GM21723 (cell line): Measurements from ENCODE around the gene PRM2.
A peak's percentile ranks its signal among the peaks of the same experiment; 100 is the strongest.

ENCODE experiments used
- ATAC-seq: cut with Tn5 transposase; IDR thresholded peaks from one replicate; pipeline ENCODE4 v1.9.1; 2021; ENCODE audit warnings: mild to moderate bottlenecking, moderate library complexity; ENCODE audit not compliant: unreplicated experiment

Gene PRM2

DNA sequence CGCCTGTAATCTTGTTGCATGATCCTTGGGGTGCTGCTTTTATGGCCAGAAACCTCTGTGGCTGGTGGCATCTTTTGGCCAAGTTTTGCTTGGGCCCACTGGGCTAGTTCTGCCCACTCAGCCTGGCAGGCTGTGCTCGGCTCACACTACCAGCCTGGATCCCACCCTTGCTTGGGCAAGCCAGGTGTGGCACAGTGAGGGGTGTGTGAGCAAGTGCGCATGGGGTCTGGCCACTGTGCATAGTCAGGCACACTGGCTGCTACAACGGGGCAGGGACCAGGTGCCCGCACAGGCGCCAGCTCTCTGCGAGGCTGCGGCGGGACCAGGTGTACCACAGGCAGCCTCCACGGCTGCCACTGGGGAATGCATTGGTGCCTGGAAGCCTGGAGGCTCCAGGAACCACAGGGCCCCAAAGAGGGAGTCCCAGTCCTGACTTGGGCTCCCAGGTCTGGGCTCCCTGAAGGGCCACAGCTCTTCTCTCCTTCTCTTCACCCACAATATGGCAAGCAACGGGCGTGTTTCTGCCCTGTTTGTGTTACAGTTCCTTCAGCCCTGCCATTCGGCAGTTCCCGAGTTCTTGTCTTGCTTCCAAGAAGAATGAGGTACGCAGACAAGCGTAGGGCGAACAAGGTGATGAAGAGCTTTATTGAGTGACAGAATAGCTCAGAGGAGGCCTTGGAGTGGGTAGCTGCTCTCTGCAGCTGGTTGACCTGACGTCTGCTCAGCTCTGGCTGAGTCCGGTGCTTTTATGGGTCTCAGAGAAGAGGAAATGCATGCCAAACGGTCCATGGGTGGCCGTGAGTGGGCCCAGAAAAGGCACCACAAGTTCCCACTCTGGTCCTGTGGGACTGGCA, 31.6 kb upstream of the PRM2 start:
- ATAC-seq, result no peak

DNA sequence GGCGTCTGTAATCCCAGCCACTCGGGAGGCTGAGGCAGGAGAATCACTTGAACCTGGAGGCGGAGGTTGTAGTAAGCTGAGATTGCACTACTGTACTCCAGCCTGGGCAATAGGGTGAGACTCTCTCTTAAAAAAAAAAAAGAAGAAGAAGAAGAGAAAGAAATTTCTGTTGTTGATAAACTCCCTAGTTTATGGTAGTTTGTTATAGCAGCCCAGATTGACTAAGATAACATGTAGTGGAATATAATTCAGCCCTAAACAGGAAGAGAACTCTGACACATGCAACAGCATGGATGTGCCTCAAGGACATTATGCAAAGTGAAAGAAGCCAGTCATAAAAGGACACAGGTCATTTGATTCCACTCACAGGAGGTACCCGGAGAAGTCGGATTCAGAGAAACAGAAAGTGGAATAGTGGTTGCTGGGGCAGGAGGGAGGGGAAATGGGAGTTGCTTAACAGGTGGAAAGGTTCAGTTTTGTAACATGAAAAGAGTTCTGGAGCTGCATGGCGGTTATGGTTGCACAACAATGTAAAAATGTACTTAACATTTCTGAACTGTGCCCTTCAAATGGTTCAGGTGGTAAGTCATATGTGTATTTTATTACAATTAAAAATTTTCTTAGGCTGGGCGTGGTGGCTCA, 30.8 kb upstream of the PRM2 start:
- ATAC-seq, result no peak

DNA sequence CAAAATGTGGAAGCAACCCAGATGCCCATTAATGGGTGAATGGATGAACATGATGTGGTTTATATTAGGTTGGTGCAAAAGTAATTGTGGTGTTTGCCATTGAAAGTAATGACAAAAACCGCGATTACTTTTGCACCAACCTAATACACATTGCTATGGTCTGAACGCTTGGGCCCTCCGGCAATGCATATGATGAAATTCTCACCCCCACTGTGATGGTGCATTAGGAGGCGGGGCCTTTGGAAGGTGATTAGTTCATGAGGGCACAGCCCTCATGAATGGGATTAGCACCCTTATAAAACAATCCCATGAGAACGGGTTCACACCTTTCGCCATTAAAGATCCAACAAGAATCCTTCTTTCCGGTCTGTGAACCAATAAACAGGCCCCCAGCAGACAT, 30.1 kb upstream of the PRM2 start:
- no peak for ATAC-seq

- no peak for ATAC-seq
Measured at GRCh38 chr16:11303405-11304138, 27.3 kb upstream of the PRM2 start.

- ATAC-seq, result no peak
Measured at GRCh38 chr16:11302977-11303376, 26.7 kb upstream of the PRM2 start.

DNA sequence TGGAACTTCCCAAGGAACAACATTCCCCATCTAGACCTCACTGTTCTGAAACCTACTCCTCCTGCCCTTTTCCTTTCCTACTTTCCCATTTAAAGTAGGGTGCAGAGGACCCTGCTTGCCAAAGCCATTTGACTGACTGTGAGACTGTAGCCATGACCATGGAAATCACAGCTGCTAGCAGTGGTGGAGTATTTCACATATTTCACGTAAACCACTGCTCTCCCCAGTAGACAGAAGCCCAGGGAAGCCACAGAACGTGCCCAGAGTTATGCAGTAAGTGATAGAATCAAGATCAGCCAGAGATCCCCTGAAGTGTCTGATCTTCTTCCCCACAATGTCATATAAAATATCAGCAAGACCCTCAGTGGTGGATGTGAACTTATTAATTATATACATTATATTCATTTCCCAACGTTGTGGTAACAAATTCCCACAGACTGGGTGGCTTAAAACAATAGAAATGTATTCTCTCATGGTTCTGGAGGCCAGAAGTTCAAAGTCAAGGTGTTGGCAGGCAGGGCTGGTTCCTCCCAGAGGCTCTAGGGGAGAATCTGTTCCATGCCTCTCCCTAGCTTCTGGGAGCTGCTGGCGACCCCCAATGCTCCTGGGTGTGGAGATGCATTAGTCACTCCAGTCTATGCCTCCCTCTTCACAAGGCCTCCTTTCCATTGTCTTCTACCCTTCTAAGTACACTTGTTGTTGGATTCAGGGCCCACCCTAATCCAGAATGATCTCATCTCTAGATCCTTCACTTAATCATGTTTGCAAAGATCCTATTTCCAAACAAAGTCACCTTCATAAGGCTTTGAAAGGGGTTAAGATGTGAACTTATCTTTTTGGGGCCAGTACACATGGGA, 25.6 kb upstream of the PRM2 start:
- ATAC-seq, result no peak

DNA sequence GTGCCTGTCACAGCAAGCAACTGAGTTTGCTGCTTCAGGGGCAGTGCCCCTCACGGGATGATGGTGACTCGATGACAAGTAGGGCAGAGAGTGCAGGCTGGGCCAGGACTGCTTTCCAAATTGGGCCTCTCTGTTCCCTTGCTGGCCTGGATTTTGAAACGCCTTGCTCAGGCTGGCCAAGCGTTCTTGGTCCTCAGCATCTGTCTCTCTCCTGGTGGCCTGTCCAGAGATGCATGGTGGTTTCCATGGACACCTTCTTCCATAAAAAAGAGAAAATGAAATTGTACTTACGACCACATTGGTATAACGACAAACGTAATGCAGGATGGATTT, 24.2 kb upstream of the PRM2 start:
- ATAC-seq, result no peak

- ATAC-seq, result no peak
Measured at GRCh38 chr16:11299865-11300559, 23.7 kb upstream of the PRM2 start.

DNA sequence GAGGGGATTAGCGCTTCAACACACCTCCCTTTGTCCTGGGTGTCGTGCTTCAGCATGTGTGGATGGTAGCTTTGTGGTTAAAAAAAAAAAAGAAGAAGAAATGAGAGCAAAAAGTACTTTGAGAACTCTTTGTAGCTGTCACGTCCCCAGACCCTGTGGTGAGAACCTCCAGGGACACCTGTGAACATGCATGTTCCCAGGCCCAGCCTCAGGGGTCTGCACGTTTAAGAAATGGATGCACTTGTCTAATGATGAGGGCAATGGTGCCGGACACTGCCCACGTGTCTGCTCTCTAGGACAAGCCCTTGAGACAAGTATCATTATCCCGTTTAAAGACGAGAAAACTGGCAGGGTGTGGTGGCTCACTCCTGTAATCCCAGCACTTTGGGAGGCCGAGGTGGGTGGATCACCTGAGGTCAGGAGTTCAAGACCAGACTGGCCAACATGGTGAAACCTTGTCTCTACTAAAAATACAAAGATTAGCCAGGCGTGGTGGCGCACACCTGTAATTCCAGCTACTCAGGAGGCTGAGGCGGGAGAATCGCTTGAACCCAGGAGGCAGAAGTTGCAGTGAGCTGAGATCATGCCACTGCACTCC, 22.8 kb upstream of the PRM2 start:
- ATAC-seq, result peak; percentile 54

DNA sequence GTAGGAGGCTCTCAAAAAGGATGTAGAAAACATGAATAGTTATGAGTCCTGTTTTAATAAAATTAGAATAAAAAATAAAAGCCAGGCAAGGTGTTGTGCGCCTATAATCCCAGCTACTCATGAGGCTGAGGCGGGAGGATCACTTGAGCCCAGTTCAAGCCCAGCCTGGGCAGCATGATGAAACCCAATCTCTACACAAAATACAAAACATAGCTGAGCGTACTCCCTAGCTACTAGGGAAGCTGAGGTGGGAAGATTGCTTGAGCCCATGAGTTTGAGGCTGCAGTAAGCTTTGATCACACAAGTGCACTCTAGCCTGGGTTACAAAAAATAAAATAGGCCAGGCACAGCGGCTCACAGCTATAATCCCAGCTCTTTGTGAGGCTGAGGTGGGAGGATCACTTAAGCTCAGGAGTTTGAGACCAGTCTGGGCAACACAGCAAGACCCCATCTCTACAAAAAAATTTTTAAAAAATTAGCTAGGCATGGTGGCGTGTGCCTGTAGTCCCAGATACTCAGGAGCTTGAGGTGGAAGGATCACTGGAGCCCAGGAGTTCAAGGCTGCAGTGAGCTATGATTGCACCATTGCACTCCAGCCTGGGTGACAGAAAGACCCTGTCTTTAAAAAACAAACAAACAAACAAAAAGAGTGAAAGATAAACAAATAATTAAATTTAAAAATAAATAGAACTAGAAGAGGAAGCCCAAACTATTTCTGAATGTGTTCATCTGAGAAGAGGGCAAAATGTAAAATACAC, 22.0 kb upstream of the PRM2 start:
- ATAC-seq, result no peak

GRCh38 chr16:11297492-11298142, 21.3 kb upstream of the PRM2 start:
- ATAC-seq, result peak; percentile 80

- ATAC-seq, result no peak
Measured at GRCh38 chr16:11296706-11297491, 20.6 kb upstream of the PRM2 start.

GRCh38 chr16:11296351-11296705, 20.0 kb upstream of the PRM2 start:
- ATAC-seq, result no peak

- no peak for ATAC-seq
Measured at GRCh38 chr16:11295672-11296071, 19.4 kb upstream of the PRM2 start.

GRCh38 chr16:11292076-11292748, 15.9 kb upstream of the PRM2 start:
- ATAC-seq, result no peak

GRCh38 chr16:11291091-11291703, 14.9 kb upstream of the PRM2 start:
- no peak for ATAC-seq
